Astrocyte of the hippocampus (primary cell): ENCODE data around the gene MLXIP.

ENCODE experiments used
- DNase-seq: peaks from one replicate; pipeline ENCODE4 v3.0.0; 2011; ENCODE audit warnings: low read depth, low spot score

The MLXIP gene

GRCh38 chr12:122185494-122186082, 107.0 kb downstream of the MLXIP start:
- DNase-seq: no peak

DNA sequence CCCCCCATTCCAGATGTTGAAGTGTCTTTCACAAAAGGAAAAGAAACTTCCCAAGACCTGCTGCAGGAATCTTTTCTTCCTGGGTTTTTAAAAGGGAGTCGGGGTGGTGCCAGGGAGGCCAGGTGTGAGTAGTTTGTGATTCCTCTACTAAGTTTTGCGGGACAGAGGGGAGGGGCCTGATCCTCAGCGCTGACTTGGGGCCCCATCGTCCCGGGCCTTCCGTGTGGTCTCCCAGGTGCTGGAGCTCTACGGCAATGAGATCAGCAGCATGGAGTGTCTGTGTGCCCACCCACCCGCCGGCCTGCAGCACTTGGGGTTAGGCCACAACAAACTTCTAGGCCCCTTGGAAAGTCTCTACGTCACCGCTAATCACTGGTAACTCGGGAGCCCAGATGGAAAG, 108.9 kb downstream of the MLXIP start:
- no peak for DNase-seq

DNA sequence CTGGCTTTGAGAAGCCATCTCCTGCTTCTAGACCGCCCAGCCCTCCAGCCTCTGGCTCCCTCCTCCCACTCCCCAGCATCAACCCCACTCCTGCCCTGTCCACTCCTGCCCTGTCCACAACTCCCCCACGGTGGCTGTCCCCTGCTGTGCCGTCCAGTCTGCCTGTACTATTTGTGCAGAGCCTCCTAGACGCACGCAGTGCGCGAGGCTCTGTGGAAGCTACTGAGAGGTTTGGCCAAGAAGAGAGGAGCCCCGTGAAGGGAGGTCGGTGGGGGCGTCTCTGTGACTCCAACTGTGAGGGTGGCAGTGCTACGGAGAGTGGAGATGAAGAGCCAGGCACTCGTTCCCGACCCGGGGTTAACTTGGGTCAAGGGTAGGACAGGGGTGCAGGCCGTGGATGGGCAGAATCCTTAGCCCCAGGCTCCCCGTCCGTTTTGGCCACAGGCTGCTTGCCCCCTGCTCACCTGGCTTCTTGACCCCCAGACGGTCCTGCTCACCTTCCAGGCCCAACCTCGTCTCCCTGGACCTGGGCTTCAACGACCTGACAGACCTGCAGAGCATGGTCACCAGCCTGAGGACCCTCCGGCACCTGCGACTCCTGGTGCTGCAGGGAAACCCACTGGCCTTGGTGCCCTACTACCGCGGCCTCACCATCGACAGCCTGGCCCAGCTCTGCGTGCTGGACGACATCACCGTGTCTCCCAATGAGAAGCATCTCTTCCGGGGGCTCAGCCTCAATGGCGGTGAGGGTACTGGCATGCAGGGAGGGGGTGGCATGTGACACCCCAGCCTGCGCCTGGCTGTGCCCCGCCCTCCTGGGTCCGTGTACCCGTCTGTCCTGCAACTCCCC, 111.3 kb downstream of the MLXIP start:
- DNase-seq: no peak

DNA sequence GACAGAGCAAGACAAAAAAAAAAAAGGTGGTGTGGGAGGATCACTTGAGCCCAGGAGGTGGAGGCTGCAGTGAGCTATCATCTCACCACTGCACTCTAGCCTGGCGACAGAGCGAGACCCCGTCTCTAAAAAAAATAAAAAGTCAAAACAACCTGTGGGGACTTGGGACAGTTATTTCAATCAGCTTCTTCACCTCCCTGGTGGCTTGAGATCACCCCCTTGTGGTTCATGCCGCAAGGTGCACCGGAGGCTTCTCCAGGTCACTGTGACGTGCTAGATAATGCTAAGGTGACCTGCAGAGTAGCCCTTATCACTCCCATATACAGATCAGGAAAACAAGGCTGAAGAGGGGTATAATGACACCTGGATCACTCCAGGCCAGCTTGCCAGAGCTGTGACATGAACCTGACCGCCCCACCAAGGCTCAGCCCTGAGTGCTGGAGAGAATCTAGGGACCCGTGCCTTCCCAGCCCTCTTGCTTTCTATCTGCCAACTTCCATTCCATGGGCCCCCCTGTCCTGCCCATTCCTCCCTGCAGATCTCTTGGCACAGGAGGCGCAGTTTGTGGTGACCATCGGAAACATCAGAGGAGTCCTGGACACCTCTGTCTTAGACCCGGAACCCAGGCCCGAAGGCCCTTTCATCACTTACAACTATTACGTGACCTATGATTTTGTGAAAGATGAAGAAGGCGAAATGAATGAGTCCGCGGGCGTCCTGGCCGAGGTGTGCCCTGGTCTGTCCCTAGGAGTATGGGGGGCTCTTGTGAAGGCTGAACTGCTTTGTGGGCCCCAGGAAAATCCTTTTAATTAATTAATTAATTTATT, 112.5 kb downstream of the MLXIP start:
- peak; percentile 70 for DNase-seq

DNA sequence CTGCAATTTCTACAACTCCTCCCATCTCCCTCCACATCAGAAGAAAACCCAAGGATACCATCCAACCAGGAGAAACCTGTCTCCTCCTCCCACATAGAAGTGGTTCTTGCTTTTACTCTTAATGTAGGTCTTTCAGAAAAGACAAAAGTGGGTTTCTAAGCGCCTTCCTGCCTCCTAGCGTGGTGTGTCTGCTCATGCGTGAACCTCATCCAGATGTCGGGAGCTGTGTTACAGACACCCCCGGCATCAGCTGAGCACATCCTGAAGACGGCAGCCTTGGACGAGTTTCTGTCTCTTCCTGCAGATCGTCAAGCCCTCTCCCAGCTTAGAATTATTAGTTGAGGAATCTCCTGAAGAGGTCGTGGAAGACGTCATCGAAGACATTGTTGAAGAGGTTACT, 113.9 kb downstream of the MLXIP start:
- DNase-seq: no peak

GRCh38 chr12:122194804-122195203, 116.2 kb downstream of the MLXIP start:
- DNase-seq: no peak

DNA sequence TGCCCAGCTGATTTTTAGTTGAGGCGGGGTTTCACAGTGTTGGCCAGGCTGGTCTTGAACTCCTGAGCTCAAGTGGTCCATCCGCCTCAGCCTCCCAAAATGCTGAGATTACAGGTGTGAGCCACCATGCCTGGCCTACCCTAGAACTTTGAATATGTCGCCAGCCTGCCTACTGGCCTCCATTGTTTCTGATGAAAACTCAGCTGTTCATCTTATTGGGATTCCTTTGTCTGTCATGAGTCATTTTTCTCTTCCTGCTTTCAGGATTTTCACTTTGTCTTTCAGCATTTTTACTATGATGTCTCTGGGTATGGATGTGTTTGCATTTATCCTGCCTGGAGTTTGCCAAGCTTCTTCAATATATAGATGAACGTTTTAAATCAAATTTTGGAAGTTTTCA, 116.8 kb downstream of the MLXIP start:
- DNase-seq: no peak
